ENCODE results near the gene PRKN.
A peak's percentile ranks its signal among the peaks of the same experiment; 100 is the strongest.

The PRKN gene

GRCh38 chr6:161412795-161413194 lies 1314.8 kb downstream of the PRKN start:
- no peak for DNase-seq (ENCODE audit: low read depth)

GRCh38 chr6:161411265-161411944 lies 1316.2 kb downstream of the PRKN start:
- DNase-seq (ENCODE audit: low read depth) = no peak

- no peak for DNase-seq (ENCODE audit: low read depth)
These were observed 1316.8 kb downstream of the PRKN start for GRCh38 chr6:161410736-161411135.

GRCh38 chr6:161410076-161410475 lies 1317.5 kb downstream of the PRKN start:
- DNase-seq (ENCODE audit: low read depth) = no peak

- DNase-seq (ENCODE audit: low read depth) = no peak
These were observed 1318.2 kb downstream of the PRKN start for GRCh38 chr6:161409353-161409752.

- DNase-seq (ENCODE audit: low read depth) = no peak
These were observed 1319.5 kb downstream of the PRKN start for GRCh38 chr6:161408041-161408440.

GRCh38 chr6:161407581-161407980 lies 1320.0 kb downstream of the PRKN start:
- DNase-seq (ENCODE audit: low read depth) = no peak

- no peak for DNase-seq (ENCODE audit: low read depth)
These were observed 1320.5 kb downstream of the PRKN start for GRCh38 chr6:161407115-161407514.

- no peak for DNase-seq (ENCODE audit: low read depth)
These were observed 1320.9 kb downstream of the PRKN start for GRCh38 chr6:161406646-161407045.

GRCh38 chr6:161405418-161405817 lies 1322.1 kb downstream of the PRKN start:
- no peak for DNase-seq (ENCODE audit: low read depth)

- DNase-seq (ENCODE audit: low read depth) = no peak
These were observed 1323.8 kb downstream of the PRKN start for GRCh38 chr6:161403717-161404116.

- DNase-seq (ENCODE audit: low read depth) = no peak
These were observed 1325.8 kb downstream of the PRKN start for GRCh38 chr6:161401587-161402309.

GRCh38 chr6:161400671-161401070 lies 1326.9 kb downstream of the PRKN start:
- DNase-seq (ENCODE audit: low read depth) = no peak

GRCh38 chr6:161396539-161396938 lies 1331.0 kb downstream of the PRKN start:
- DNase-seq (ENCODE audit: low read depth) = no peak

GRCh38 chr6:161395716-161396231 lies 1331.8 kb downstream of the PRKN start:
- DNase-seq (ENCODE audit: low read depth) = no peak

GRCh38 chr6:161394437-161394836 lies 1333.1 kb downstream of the PRKN start:
- no peak for DNase-seq (ENCODE audit: low read depth)

GRCh38 chr6:161393839-161394364 lies 1333.7 kb downstream of the PRKN start:
- peak; percentile 16 for DNase-seq (ENCODE audit: low read depth)

- DNase-seq (ENCODE audit: low read depth) = no peak
These were observed 1334.3 kb downstream of the PRKN start for GRCh38 chr6:161393292-161393691.

GRCh38 chr6:161389756-161390155 lies 1337.8 kb downstream of the PRKN start:
- no peak for DNase-seq (ENCODE audit: low read depth)

GRCh38 chr6:161383951-161384350 lies 1343.6 kb downstream of the PRKN start:
- DNase-seq (ENCODE audit: low read depth) = no peak

- DNase-seq (ENCODE audit: low read depth) = no peak
These were observed 1347.6 kb downstream of the PRKN start for GRCh38 chr6:161379834-161380582.

- no peak for DNase-seq (ENCODE audit: low read depth)
These were observed 1349.5 kb downstream of the PRKN start for GRCh38 chr6:161378115-161378514.

- DNase-seq (ENCODE audit: low read depth) = no peak
These were observed 1350.5 kb downstream of the PRKN start for GRCh38 chr6:161377116-161377515.
